ENCODE results near the gene RETREG3. TPM values are rescaled to one million over a fixed set of nuclear protein-coding genes. Genes with fewer than 3 reads are reported as not detected.

The RETREG3 gene
- polyA plus RNA-seq, 1 of the 3 experiments (the other 2 are of a cell fraction) = 13.3 TPM

DNA sequence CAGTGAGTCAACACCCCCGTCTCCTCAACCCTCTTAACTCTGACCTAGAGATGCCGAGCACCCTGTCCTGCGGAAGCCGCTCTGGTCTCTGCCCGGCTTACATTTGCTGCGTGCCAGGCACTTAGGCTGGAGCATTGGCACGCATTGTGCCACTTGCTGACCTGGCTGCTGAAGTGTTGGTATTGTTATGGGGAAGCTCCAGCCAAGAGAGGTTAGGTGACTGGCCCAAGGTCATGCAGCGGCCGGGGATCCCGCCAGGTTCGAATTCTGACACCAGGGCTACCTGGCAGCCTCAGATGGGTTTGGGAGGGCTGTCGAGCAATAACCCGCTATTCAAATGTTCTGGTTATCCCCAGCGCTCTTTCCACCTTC lies 61.5 kb downstream of the RETREG3 start:
- no peak overlapping the region for H3K9ac ChIP-seq
- H3K36me3 ChIP-seq (replicated peaks in 1 of 2; ENCODE audit: control insufficient read depth in 1 of 2, insufficient read depth in 2 of 2, low read length in 1 of 2) = peaks cover 3 to 13% of the 10 kb centered on the region in 2 experiments
- peaks cover 21% of the 10 kb centered on the region; the same call in 1 of the 2 replicates for H3K79me2 ChIP-seq (ENCODE audit: insufficient read depth)
- H3K9me2 ChIP-seq = no peaks in the 10 kb centered on the region
- H3K27me3 ChIP-seq (ENCODE audit: insufficient read depth) = no peaks in the 10 kb centered on the region
- no peak overlapping the region for H2AFZ ChIP-seq (ENCODE audit: low read depth)
- H4K20me1 ChIP-seq (ENCODE audit: insufficient read depth) = no peaks in the 10 kb centered on the region
- H3K4me2 ChIP-seq = no peak overlapping the region
- ChIA-PET POLR2A (interaction anchor here (1.3 kb wide), 1 partner anchor 11 kb away, joined by 3 read pairs; no protein-coding TSS in a partner anchor), CTCF (no interaction called here)
- 95% methylated on average over 11 of the region's 14 CpGs for WGBS (ENCODE audit: low lambda C conversion rate)
- TF ChIP-seq RXRA (IDR thresholded peaks at IDR 0.05; ENCODE audit: borderline replicate concordance, low read depth) = no peak
- TF ChIP-seq, protein P1, sequence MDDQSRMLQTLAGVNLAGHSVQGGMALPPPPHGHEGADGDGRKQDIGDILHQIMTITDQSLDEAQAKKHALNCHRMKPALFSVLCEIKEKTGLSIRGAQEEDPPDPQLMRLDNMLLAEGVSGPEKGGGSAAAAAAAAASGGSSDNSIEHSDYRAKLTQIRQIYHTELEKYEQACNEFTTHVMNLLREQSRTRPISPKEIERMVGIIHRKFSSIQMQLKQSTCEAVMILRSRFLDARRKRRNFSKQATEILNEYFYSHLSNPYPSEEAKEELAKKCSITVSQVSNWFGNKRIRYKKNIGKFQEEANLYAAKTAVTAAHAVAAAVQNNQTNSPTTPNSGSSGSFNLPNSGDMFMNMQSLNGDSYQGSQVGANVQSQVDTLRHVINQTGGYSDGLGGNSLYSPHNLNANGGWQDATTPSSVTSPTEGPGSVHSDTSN (IDR thresholded peaks at IDR 0.05) = no peak
- TF ChIP-seq TEAD4 (IDR thresholded peaks at IDR 0.05; ENCODE audit: borderline replicate concordance, insufficient read depth) = no peak
- no peak for TF ChIP-seq SMC3 (IDR thresholded peaks at IDR 0.05; ENCODE audit: low read depth, low read length)
- no peak for TF ChIP-seq MEF2A (IDR thresholded peaks at IDR 0.05; ENCODE audit: borderline replicate concordance, low read depth)
- TF ChIP-seq MXI1 (IDR thresholded peaks at IDR 0.05; ENCODE audit: low read depth, low read length) = no peak
- no peak for TF ChIP-seq GATA2 (CRISPR knock-in tag; IDR thresholded peaks at IDR 0.05)
- TF ChIP-seq FOSL2 (IDR thresholded peaks at IDR 0.05; ENCODE audit: borderline replicate concordance, low read depth) = no peak
- no peak for TF ChIP-seq GABPA (IDR thresholded peaks at IDR 0.05; ENCODE audit: low read depth)
- TF ChIP-seq, protein P2, sequence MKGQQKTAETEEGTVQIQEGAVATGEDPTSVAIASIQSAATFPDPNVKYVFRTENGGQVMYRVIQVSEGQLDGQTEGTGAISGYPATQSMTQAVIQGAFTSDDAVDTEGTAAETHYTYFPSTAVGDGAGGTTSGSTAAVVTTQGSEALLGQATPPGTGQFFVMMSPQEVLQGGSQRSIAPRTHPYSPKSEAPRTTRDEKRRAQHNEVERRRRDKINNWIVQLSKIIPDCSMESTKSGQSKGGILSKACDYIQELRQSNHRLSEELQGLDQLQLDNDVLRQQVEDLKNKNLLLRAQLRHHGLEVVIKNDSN (IDR thresholded peaks at IDR 0.05; ENCODE audit: borderline replicate concordance, low read depth) = no peak
- no peak for TF ChIP-seq EP300 (IDR thresholded peaks at IDR 0.05; ENCODE audit: borderline replicate concordance in 1 of 2, low read depth in 1 of 2, low read length in 1 of 2)
- TF ChIP-seq ELF1 (IDR thresholded peaks at IDR 0.05) = no peak
- TF ChIP-seq, protein P3, sequence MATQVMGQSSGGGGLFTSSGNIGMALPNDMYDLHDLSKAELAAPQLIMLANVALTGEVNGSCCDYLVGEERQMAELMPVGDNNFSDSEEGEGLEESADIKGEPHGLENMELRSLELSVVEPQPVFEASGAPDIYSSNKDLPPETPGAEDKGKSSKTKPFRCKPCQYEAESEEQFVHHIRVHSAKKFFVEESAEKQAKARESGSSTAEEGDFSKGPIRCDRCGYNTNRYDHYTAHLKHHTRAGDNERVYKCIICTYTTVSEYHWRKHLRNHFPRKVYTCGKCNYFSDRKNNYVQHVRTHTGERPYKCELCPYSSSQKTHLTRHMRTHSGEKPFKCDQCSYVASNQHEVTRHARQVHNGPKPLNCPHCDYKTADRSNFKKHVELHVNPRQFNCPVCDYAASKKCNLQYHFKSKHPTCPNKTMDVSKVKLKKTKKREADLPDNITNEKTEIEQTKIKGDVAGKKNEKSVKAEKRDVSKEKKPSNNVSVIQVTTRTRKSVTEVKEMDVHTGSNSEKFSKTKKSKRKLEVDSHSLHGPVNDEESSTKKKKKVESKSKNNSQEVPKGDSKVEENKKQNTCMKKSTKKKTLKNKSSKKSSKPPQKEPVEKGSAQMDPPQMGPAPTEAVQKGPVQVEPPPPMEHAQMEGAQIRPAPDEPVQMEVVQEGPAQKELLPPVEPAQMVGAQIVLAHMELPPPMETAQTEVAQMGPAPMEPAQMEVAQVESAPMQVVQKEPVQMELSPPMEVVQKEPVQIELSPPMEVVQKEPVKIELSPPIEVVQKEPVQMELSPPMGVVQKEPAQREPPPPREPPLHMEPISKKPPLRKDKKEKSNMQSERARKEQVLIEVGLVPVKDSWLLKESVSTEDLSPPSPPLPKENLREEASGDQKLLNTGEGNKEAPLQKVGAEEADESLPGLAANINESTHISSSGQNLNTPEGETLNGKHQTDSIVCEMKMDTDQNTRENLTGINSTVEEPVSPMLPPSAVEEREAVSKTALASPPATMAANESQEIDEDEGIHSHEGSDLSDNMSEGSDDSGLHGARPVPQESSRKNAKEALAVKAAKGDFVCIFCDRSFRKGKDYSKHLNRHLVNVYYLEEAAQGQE (IDR thresholded peaks at IDR 0.05; ENCODE audit: low read depth, low read length) = no peak
- TF ChIP-seq FOXM1 (IDR thresholded peaks at IDR 0.05; ENCODE audit: low read depth) = no peak
- no peak for TF ChIP-seq SIN3A (IDR thresholded peaks at IDR 0.05; ENCODE audit: borderline replicate concordance, low read depth, low read length)
- no peak for TF ChIP-seq RFX5 (IDR thresholded peaks at IDR 0.05; ENCODE audit: low read length)
- TF ChIP-seq TCF12 (IDR thresholded peaks at IDR 0.05) = no peak
- H3K27ac ChIP-seq (ENCODE audit: low read depth in 2 of 2, low read length in 1 of 2) = no peak overlapping the region
- H3F3A ChIP-seq (replicated peaks; ENCODE audit: insufficient read depth) = peaks cover 2% of the 10 kb centered on the region
- peaks cover 0 to 3% of the 10 kb centered on the region in 2 experiments; a peak in 1 of 4 replicates for H3K4me1 ChIP-seq (ENCODE audit: control insufficient read depth in 1 of 2, insufficient read depth in 2 of 2, low read depth in 1 of 2, low read length in 1 of 2)
- H3K9me3 ChIP-seq = no peaks in the 10 kb centered on the region
- no peak for DNase-seq
- H3K4me3 ChIP-seq (ENCODE audit: low read depth in 2 of 2, low read length in 1 of 2) = no peak overlapping the region
